ENCODE data around the gene UIMC1.

DNA sequence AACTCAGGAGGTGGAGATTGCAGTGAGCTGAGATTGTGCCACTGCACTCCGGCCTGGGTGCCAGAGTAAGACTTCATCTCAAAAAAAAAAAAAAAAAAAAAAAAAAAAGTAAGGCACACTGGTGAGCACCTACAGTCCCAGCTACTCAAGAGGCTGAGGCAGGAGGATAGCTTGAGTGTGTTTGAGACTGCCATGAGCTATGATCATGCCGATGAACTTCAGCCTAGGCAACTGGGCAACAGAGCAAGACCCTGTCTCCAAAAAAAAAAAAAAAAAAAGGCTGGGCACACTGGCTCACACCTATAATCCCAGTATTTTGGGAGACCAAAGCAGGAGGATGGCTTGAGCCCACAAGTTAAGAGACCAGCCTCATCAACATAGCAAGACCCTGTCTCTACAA is 20.3 kb downstream of the UIMC1 start:
- TF ChIP-seq CTCF (IDR thresholded peaks at IDR 0.05) = no peak
- no peak for TF ChIP-seq EZH2phosphoT487 (IDR thresholded peaks at IDR 0.05)
